Fibroblast of gingiva (primary cell): ENCODE results near the gene VTA1.

Experiments
- DNase-seq: peaks from one replicate; pipeline ENCODE4 v3.0.0-alpha.2; 2011; ENCODE audit warnings: low read depth

VTA1 gene

DNA sequence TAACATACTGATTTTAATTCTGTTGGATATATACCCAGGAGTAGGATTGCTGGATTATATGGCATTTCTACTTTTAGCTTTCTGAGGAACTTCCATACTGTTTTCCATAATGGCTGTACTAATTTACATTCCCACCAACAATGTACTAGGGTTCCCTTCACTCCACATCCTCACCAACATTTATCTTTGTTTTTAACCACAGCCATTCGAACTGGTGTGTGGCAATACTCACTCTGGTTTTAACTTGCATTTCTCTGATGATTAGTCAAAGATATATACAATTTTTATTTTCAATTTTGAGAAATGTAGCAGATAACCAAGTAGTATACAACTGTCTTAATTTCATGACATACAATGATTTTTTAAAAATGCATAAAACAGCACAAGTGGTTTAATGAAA, 124.4 kb downstream of the VTA1 start:
- DNase-seq, result no peak
